C4-2B (cell line): Measurements from ENCODE around the gene SARDH.

Experiments
- CTCF ChIP-seq: fragments of 450-650 bp; conservative IDR thresholded peaks from 2 replicates; pipeline ENCODE4 v1.5.1; 2017; ENCODE audit warnings: mild to moderate bottlenecking
- ZFX ChIP-seq: fragments of 450-650 bp; IDR thresholded peaks from 2 replicates; pipeline ENCODE4 v1.6.1; 2017

GRCh38 chr9:133615606-133616188, 122.5 kb downstream of the SARDH start:
- TF ChIP-seq CTCF (no peak), ZFX (no peak)
